Measurements from ENCODE around the gene ARAP1. TPM values are rescaled to one million over a fixed set of nuclear protein-coding genes. Genes with fewer than 3 reads are reported as not detected.
A peak's percentile ranks its signal among the peaks of the same experiment; 100 is the strongest.

Gene ARAP1
- total and polyA plus RNA-seq, 8 donors, result 32.2 to 201 (median 69.8) TPM

DNA sequence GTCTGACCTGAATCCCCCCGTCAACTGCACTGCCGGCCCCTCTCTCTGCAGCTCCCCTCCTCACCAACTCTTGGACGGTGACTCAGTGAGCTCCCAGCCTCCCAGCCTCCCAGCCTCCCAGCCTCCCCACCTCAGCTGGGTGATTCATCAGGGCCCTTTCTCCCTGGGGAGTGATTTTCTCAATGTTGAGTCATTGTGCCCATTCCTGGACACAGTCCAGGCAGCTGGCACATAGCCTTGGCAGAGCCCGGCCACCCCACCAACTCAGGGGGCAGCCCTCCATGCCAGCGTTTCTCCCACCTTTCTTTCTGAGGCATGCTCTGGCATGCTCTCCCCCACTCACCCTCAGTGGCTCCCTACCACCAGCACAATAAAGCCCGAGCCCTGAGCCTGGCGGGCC lies 108.7 kb downstream of the ARAP1 start:
- no peak overlapping the region for H3K4me3 ChIP-seq
- no peak overlapping the region for H3K27ac ChIP-seq
- 79 to 84% (median 83%) methylated on average over 7 of the region's 7 CpGs for WGBS, 5 donors
- no peak for TF ChIP-seq POLR2AphosphoS5 (IDR thresholded peaks at IDR 0.05)
- no peak for TF ChIP-seq POLR2A (IDR thresholded peaks at IDR 0.05)
- TF ChIP-seq EP300 (IDR thresholded peaks at IDR 0.05), result no peak
- TF ChIP-seq CTCF (IDR thresholded peaks at IDR 0.05), result no peak
- intact Hi-C loops (cut with DNase I; ENCODE audit: low total_unique reads), result loop anchor here (2.0 to 10.0 kb wide), 2 partner anchors 55 to 169 kb away; no protein-coding TSS in a partner anchor
- H3K9me3 ChIP-seq, result no peaks in the 10 kb centered on the region
- H3K27me3 ChIP-seq, result peaks cover 0 to 43% (median 32%) of the 10 kb centered on the region in 3 donors
- no peaks in the 10 kb centered on the region for H3K36me3 ChIP-seq
- peaks cover 17 to 37% (median 28%) of the 10 kb centered on the region in 4 donors for H3K4me1 ChIP-seq
- no peak for DNase-seq

DNA sequence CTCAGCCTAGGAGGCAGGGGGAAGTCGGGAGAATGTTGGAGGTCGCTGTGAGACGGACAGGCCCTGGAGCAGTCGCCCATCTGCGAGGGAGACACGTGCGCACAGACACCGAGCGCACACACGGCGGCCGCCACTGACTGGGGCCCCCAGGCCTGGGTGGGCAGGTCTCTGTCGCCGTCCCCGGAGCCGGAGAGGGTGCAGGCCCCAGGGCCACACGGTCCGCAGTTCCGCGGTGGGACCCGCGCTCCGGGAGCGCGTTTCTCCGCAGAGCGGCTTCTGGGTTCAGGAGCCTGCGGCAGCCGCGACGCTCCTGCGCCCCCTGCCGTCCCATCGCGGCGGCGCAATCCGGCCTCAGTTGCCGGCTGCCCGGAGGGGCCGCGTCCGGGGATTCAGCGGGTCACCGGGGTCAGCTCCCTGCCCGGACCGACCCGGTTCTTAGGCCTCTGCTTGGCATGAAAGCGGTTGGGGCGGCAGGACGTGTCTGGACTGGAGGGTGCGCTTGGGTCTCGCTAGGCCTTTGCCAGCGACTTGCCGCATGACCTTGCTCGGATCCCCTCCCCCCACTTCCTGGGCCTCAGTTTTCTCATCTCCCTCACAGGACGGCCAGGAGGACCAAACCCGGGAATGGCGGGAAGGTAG lies 109.2 kb downstream of the ARAP1 start:
- H3K36me3 ChIP-seq, result no peaks in the 10 kb centered on the region
- DNase-seq, result peak; percentile 56 to 88
- peaks cover 17 to 41% (median 29%) of the 10 kb centered on the region in 4 donors for H3K4me1 ChIP-seq
- WGBS, 5 donors, result 2 to 4% (median 3%) methylated on average over 16 to 59 of the region's 59 CpGs
- peaks cover 0 to 48% (median 32%) of the 10 kb centered on the region in 3 donors for H3K27me3 ChIP-seq
- no peaks in the 10 kb centered on the region for H3K9me3 ChIP-seq
- intact Hi-C loops (cut with DNase I; ENCODE audit: low total_unique reads), result loop anchor here (2.0 to 10.0 kb wide), 2 partner anchors 54 to 168 kb away; no protein-coding TSS in a partner anchor
- TF ChIP-seq CTCF (IDR thresholded peaks at IDR 0.05) (peak in 5 of 7 experiments; percentile 85 to 97 (median 93)), EP300 (IDR thresholded peaks at IDR 0.05) (no peak)
- H3K4me3 ChIP-seq, result peak overlapping the region; percentile 57 to 70 (median 64)
- H3K27ac ChIP-seq, result peak overlapping the region in 4 of 5 donors; percentile 29 to 68 (median 62)

GRCh38 chr11:72642043-72642883 lies 109.9 kb downstream of the ARAP1 start:
- peaks cover 0 to 51% (median 32%) of the 10 kb centered on the region in 3 donors for H3K27me3 ChIP-seq
- peak; percentile 39 to 68 for DNase-seq
- H3K27ac ChIP-seq, result peak overlapping the region in 4 of 5 donors; percentile 59 to 68 (median 62)
- intact Hi-C loops (cut with DNase I; ENCODE audit: low total_unique reads), result loop anchor here (2.0 to 10.0 kb wide), 2 partner anchors 53 to 167 kb away; no protein-coding TSS in a partner anchor
- no peaks in the 10 kb centered on the region for H3K36me3 ChIP-seq
- no peak for TF ChIP-seq CTCF (IDR thresholded peaks at IDR 0.05)
- no peak for TF ChIP-seq POLR2A (IDR thresholded peaks at IDR 0.05)
- peak in 1 of 3 donors; percentile 36 for TF ChIP-seq POLR2AphosphoS5 (IDR thresholded peaks at IDR 0.05)
- TF ChIP-seq EP300 (IDR thresholded peaks at IDR 0.05), result no peak
- peak overlapping the region; percentile 57 to 70 (median 64) for H3K4me3 ChIP-seq
- peaks cover 17 to 48% (median 34%) of the 10 kb centered on the region in 4 donors for H3K4me1 ChIP-seq
- no peaks in the 10 kb centered on the region for H3K9me3 ChIP-seq
- 0 to 4% (median 1%) methylated on average over 17 to 83 of the region's 85 CpGs for WGBS, 5 donors

GRCh38 chr11:72641522-72642042 lies 110.6 kb downstream of the ARAP1 start:
- peaks cover 17 to 55% (median 40%) of the 10 kb centered on the region in 4 donors for H3K4me1 ChIP-seq
- peak overlapping the region; percentile 57 to 70 (median 64) for H3K4me3 ChIP-seq
- intact Hi-C loops (cut with DNase I; ENCODE audit: low total_unique reads), result loop anchor here (2.0 to 10.0 kb wide), 2 partner anchors 53 to 167 kb away; no protein-coding TSS in a partner anchor
- no peaks in the 10 kb centered on the region for H3K36me3 ChIP-seq
- peak overlapping the region in 4 of 5 donors; percentile 38 to 65 (median 62) for H3K27ac ChIP-seq
- no peak for TF ChIP-seq CTCF (IDR thresholded peaks at IDR 0.05)
- no peak for TF ChIP-seq EP300 (IDR thresholded peaks at IDR 0.05)
- TF ChIP-seq POLR2AphosphoS5 (IDR thresholded peaks at IDR 0.05), result no peak
- TF ChIP-seq POLR2A (IDR thresholded peaks at IDR 0.05), result no peak
- no peak for DNase-seq
- peaks cover 0 to 51% (median 32%) of the 10 kb centered on the region in 3 donors for H3K27me3 ChIP-seq
- WGBS, 5 donors, result 35 to 55% (median 43%) methylated on average over 10 to 12 of the region's 12 CpGs
- no peaks in the 10 kb centered on the region for H3K9me3 ChIP-seq
